ENCODE measurements around the gene SNN. TPM values are rescaled to one million over a fixed set of nuclear protein-coding genes. Genes with fewer than 3 reads are reported as not detected.
A peak's percentile ranks its signal among the peaks of the same experiment; 100 is the strongest.

SNN gene
- total RNA-seq, 1 donor from 2014 or later: 16.7 TPM

GRCh38 chr16:11630768-11631056 is 37.5 kb upstream of the SNN start:
- TF ChIP-seq, protein P1, sequence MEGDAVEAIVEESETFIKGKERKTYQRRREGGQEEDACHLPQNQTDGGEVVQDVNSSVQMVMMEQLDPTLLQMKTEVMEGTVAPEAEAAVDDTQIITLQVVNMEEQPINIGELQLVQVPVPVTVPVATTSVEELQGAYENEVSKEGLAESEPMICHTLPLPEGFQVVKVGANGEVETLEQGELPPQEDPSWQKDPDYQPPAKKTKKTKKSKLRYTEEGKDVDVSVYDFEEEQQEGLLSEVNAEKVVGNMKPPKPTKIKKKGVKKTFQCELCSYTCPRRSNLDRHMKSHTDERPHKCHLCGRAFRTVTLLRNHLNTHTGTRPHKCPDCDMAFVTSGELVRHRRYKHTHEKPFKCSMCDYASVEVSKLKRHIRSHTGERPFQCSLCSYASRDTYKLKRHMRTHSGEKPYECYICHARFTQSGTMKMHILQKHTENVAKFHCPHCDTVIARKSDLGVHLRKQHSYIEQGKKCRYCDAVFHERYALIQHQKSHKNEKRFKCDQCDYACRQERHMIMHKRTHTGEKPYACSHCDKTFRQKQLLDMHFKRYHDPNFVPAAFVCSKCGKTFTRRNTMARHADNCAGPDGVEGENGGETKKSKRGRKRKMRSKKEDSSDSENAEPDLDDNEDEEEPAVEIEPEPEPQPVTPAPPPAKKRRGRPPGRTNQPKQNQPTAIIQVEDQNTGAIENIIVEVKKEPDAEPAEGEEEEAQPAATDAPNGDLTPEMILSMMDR (IDR thresholded peaks at IDR 0.05; ENCODE audit: insufficient read depth, low read depth, low read length): no peak
- TF ChIP-seq EZH2 (IDR thresholded peaks at IDR 0.05; ENCODE audit: insufficient read depth, low read length): no peak
- Histone ChIP-seq H3K27ac (ENCODE audit: low read depth, low read length) (no peak overlapping the region), H4K20me1 (ENCODE audit: insufficient read depth, low read length) (no peaks in the 10 kb centered on the region), H3K27me3 (ENCODE audit: insufficient read depth, low read length) (no peaks in the 10 kb centered on the region), H3K4me1 (ENCODE audit: insufficient read depth, low read length) (peaks cover 28% of the 10 kb centered on the region), H3K36me3 (ENCODE audit: insufficient read depth, low read length) (no peaks in the 10 kb centered on the region), H3K9ac (ENCODE audit: low read length) (no peak overlapping the region), H3K9me3 (ENCODE audit: insufficient read depth, low read depth, low read length) (no peaks in the 10 kb centered on the region), H3K4me3 (ENCODE audit: insufficient read depth, low read depth, low read length) (no peak overlapping the region), H2AFZ (ENCODE audit: low read depth, low read length) (no peak overlapping the region), H3K4me2 (ENCODE audit: low read length) (no peak overlapping the region), H3K79me2 (ENCODE audit: insufficient read depth, low read length) (no peaks in the 10 kb centered on the region)
- no peaks in the 10 kb centered on the region for H3K9me3 Mint-ChIP-seq (ENCODE audit: unreplicated experiment)
- peaks cover 3% of the 10 kb centered on the region for H3K27me3 Mint-ChIP-seq (ENCODE audit: low read depth, unreplicated experiment)
- DNase-seq (ENCODE audit: low read depth) (no peak), FAIRE-seq (no peak)
- H3K36me3 Mint-ChIP-seq (ENCODE audit: low read depth, unreplicated experiment): no peaks in the 10 kb centered on the region
- H3K4me1 Mint-ChIP-seq (ENCODE audit: low read depth, unreplicated experiment): peaks cover 38% of the 10 kb centered on the region
- no peak overlapping the region for H3K4me3 Mint-ChIP-seq (ENCODE audit: unreplicated experiment)
- no peak overlapping the region for H3K27ac Mint-ChIP-seq (ENCODE audit: unreplicated experiment)

GRCh38 chr16:11631214-11631613 is 37.0 kb upstream of the SNN start:
- TF ChIP-seq EZH2 (IDR thresholded peaks at IDR 0.05; ENCODE audit: insufficient read depth, low read length): no peak
- TF ChIP-seq, protein P1 (IDR thresholded peaks at IDR 0.05; ENCODE audit: insufficient read depth, low read depth, low read length): no peak
- Histone ChIP-seq H3K36me3 (ENCODE audit: insufficient read depth, low read length) (no peaks in the 10 kb centered on the region), H3K27me3 (ENCODE audit: insufficient read depth, low read length) (no peaks in the 10 kb centered on the region), H3K4me2 (ENCODE audit: low read length) (no peak overlapping the region), H3K27ac (ENCODE audit: low read depth, low read length) (no peak overlapping the region), H3K4me1 (ENCODE audit: insufficient read depth, low read length) (peaks cover 28% of the 10 kb centered on the region), H3K9ac (ENCODE audit: low read length) (no peak overlapping the region), H3K9me3 (ENCODE audit: insufficient read depth, low read depth, low read length) (no peaks in the 10 kb centered on the region), H3K79me2 (ENCODE audit: insufficient read depth, low read length) (no peaks in the 10 kb centered on the region), H3K4me3 (ENCODE audit: insufficient read depth, low read depth, low read length) (no peak overlapping the region), H2AFZ (ENCODE audit: low read depth, low read length) (no peak overlapping the region), H4K20me1 (ENCODE audit: insufficient read depth, low read length) (no peaks in the 10 kb centered on the region)
- Mint-ChIP-seq H3K27me3 (ENCODE audit: low read depth, unreplicated experiment) (peaks cover 3% of the 10 kb centered on the region), H3K9me3 (ENCODE audit: unreplicated experiment) (no peaks in the 10 kb centered on the region), H3K4me1 (ENCODE audit: low read depth, unreplicated experiment) (peaks cover 38% of the 10 kb centered on the region), H3K4me3 (ENCODE audit: unreplicated experiment) (no peak overlapping the region), H3K36me3 (ENCODE audit: low read depth, unreplicated experiment) (no peaks in the 10 kb centered on the region), H3K27ac (ENCODE audit: unreplicated experiment) (no peak overlapping the region)
- no peak for DNase-seq (ENCODE audit: low read depth)
- FAIRE-seq: no peak

GRCh38 chr16:11632455-11632939 is 35.8 kb upstream of the SNN start:
- H3K27me3 Mint-ChIP-seq (ENCODE audit: low read depth, unreplicated experiment): peaks cover 3% of the 10 kb centered on the region
- DNase-seq (ENCODE audit: low read depth) (peak; percentile 86), FAIRE-seq (no peak)
- Histone ChIP-seq H3K27ac (ENCODE audit: low read depth, low read length) (peak overlapping the region; percentile 64), H3K4me2 (ENCODE audit: low read length) (peak overlapping the region; percentile 80), H3K36me3 (ENCODE audit: insufficient read depth, low read length) (no peaks in the 10 kb centered on the region), H3K4me1 (ENCODE audit: insufficient read depth, low read length) (peaks cover 28% of the 10 kb centered on the region), H3K9ac (ENCODE audit: low read length) (peak overlapping the region; percentile 76), H2AFZ (ENCODE audit: low read depth, low read length) (peak overlapping the region; percentile 70), H3K79me2 (ENCODE audit: insufficient read depth, low read length) (no peaks in the 10 kb centered on the region), H3K9me3 (ENCODE audit: insufficient read depth, low read depth, low read length) (no peaks in the 10 kb centered on the region), H3K4me3 (ENCODE audit: insufficient read depth, low read depth, low read length) (no peak overlapping the region), H4K20me1 (ENCODE audit: insufficient read depth, low read length) (no peaks in the 10 kb centered on the region), H3K27me3 (ENCODE audit: insufficient read depth, low read length) (no peaks in the 10 kb centered on the region)
- no peaks in the 10 kb centered on the region for H3K9me3 Mint-ChIP-seq (ENCODE audit: unreplicated experiment)
- TF ChIP-seq EZH2 (IDR thresholded peaks at IDR 0.05; ENCODE audit: insufficient read depth, low read length): no peak
- TF ChIP-seq, protein P1 (IDR thresholded peaks at IDR 0.05; ENCODE audit: insufficient read depth, low read depth, low read length): no peak
- no peak overlapping the region for H3K4me3 Mint-ChIP-seq (ENCODE audit: unreplicated experiment)
- H3K4me1 Mint-ChIP-seq (ENCODE audit: low read depth, unreplicated experiment): peaks cover 38% of the 10 kb centered on the region
- H3K36me3 Mint-ChIP-seq (ENCODE audit: low read depth, unreplicated experiment): no peaks in the 10 kb centered on the region
- peak overlapping the region; percentile 77 for H3K27ac Mint-ChIP-seq (ENCODE audit: unreplicated experiment)
